NB4 (cell line): ENCODE measurements around the gene FRMD4B.

ENCODE experiments used
- POLR2A ChIP-seq: IDR thresholded peaks from 2 replicates; pipeline ENCODE4 v1.6.1; 2011; ENCODE audit warnings: mild to moderate bottlenecking; ENCODE audit not compliant: insufficient read length; ENCODE audit errors: extremely low read depth
- TF ChIP-seq, protein P1 (sequence below): IDR thresholded peaks from one replicate; pipeline ENCODE4 v1.5.1; 2012; ENCODE audit warnings: low read depth, low read length
- TF ChIP-seq, protein P2 (sequence below): IDR thresholded peaks from 2 replicates; pipeline ENCODE4 v1.6.1; 2011; ENCODE audit warnings: low read depth, low read length

DNA sequence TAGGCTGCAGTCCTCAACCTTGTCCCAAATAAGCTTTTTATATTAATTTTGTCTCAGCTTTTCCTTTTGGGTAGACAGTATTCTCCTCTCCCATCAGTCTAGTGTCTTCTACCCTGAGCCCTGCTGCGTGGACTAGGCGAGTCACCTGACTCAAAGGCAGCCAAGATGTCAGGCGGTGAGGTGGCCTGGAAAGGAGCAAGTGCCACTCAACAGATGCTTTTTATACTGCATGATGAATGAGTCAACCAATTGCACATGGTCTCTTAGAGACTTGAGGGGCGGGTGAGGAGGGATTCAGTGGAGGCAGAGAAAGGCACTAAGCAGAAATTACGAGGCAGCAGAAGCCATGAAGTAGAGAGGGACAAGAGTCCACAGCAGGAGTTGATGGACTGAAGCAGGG is 95.9 kb downstream of the FRMD4B start:
- TF ChIP-seq, protein P1, sequence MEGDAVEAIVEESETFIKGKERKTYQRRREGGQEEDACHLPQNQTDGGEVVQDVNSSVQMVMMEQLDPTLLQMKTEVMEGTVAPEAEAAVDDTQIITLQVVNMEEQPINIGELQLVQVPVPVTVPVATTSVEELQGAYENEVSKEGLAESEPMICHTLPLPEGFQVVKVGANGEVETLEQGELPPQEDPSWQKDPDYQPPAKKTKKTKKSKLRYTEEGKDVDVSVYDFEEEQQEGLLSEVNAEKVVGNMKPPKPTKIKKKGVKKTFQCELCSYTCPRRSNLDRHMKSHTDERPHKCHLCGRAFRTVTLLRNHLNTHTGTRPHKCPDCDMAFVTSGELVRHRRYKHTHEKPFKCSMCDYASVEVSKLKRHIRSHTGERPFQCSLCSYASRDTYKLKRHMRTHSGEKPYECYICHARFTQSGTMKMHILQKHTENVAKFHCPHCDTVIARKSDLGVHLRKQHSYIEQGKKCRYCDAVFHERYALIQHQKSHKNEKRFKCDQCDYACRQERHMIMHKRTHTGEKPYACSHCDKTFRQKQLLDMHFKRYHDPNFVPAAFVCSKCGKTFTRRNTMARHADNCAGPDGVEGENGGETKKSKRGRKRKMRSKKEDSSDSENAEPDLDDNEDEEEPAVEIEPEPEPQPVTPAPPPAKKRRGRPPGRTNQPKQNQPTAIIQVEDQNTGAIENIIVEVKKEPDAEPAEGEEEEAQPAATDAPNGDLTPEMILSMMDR = no peak
- TF ChIP-seq, protein P2, sequence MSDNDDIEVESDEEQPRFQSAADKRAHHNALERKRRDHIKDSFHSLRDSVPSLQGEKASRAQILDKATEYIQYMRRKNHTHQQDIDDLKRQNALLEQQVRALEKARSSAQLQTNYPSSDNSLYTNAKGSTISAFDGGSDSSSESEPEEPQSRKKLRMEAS = no peak
- no peak for TF ChIP-seq POLR2A
